Stimulated activated CD4-positive, alpha-beta T cell treated with anti-CD3 and anti-CD28 coated beads, Interleukin-1b, Interleukin-23, amount 100 ng/mL, for 48 hours (primary cell): ENCODE results near the gene SLC6A6.
"Not testable (repeated sequence)": the region's sequence is repeated elsewhere in the genome, so short reads cannot be mapped to it uniquely, and the experiment has no call there.

Source experiments
- DNase-seq: peaks from one replicate; pipeline ENCODE4 v3.0.0-alpha.2; 2020

The SLC6A6 gene

GRCh38 chr3:14437705-14438104 is 35.3 kb downstream of the SLC6A6 start:
- not testable (repeated sequence) for DNase-seq

GRCh38 chr3:14438262-14438661 is 35.9 kb downstream of the SLC6A6 start:
- no peak for DNase-seq

GRCh38 chr3:14438929-14439328 is 36.5 kb downstream of the SLC6A6 start:
- no peak for DNase-seq

DNA sequence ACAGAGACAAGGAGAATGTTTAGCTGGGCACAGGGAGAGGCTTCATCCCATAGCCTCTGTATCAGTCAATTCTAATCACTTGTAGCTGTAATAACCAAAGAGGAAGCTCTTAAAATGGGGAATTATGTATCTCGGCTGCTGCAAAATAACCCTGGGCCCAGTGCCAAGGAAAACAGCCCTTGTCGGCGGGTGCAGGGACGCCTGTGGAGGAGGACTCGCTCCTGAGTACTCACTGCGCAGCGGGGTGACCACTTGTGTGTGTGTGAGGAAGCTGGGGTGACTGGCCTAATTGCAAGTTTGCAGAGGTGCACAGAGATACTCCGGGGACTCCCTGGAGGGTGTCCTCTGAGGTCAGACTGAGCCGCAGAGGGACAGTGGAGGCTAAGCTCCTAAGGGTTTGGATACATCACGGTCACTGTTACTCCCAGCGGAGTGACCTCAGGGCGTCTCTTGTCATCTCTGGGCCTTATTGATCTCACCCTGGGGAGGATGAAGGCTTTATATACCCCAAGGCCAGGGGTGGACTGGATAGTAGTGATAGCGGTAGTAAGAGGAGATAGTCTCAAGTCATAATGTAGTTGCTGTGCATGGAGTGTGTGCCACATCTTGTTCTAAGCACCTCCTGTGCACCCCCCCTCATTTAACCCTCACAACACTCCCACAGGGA is 37.2 kb downstream of the SLC6A6 start:
- DNase-seq = no peak

DNA sequence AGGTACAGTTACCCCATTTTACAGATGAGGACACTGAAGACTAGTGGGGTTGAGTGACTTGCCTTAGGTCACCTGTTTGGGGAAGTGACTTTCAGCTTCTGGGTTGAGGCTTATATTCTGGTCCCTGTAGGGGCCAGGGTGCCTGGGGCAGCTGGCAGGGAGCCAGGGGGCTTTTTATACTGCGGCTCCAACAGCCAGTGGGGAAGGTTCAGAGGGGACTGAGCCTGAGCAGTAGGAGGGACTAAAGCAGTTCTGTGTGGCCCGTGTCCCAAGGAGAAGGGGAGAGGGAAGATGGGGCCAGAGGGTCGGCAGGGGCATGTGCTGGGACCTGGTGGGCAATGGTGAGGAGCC is 37.7 kb downstream of the SLC6A6 start:
- DNase-seq = no peak

GRCh38 chr3:14440531-14441239 is 38.3 kb downstream of the SLC6A6 start:
- no peak for DNase-seq

DNA sequence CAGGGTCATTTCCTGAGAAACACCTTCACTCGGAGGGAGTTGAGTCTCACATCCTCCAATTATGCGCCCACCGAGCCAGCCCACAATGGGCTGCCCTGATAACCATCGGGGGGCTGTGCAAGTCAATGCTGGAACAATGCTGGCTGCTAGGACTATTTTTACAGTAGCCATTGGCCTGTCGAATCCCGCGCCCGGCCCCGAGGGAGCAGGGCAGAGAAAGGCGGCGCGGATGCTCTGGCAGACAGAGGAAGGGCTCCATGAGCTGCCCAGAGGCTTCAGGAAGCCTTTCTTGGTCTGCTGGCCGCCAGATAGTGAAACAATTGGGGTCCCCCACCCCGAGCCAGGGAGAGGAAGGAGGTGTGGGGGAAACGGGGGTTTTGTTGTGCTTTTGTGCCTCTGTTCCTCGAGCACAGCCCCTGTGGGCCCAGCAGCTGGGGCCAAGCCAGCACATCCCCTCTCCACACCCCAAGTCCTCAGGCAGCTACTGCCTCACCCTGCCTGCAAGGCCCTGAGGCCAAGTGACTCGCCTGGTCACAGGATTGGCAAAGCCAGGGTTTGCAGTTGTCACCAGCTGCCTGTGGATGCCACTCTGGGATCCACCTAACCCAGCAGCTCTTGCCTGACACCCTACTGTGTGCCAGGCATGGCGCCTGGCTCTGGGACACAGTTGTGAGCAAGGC is 39.0 kb downstream of the SLC6A6 start:
- DNase-seq = no peak

- DNase-seq = no peak
These were observed 39.5 kb downstream of the SLC6A6 start for GRCh38 chr3:14441920-14442300.

DNA sequence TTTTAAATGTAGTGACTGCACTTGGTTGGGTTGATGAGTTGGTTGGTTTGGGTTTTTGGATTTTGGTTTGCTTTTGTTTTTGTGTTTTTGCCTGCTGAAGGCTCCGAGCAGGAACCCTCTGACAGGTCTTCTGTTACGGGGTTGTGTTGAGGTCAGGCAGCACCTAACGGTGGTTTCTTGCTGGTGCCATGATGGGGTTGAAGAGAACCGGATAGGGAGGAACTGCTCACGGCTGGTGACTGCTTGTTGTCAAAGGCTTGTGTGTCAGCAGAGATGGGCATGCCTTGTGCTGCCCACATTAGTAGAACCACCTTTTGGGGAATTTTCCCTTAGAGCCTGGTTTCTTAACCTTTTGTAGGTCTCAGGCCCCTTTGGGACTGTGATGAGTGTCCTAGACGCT is 42.0 kb downstream of the SLC6A6 start:
- no peak for DNase-seq

- DNase-seq = no peak
These were observed 43.4 kb downstream of the SLC6A6 start for GRCh38 chr3:14445773-14446172.

- no peak for DNase-seq
These were observed 44.7 kb downstream of the SLC6A6 start for GRCh38 chr3:14446988-14447570.

DNA sequence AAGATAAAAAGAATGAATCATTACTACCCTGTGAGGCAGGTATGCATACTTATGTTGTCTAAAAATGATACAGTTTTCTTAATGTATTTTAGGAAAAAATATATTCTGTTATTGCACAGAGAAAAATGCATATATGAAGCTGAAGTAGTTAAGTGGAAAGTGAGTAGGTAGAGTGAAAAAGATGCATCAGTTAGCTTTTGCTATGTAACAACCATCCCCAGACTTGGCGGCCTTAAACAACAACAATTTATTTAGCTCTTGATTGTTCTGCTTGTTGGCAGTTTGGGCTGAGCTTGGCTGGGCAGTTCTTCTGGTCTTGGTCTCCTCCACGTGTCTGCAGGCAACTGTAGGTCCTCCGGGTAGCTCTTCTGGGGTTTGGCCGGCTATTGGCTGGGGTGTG is 45.7 kb downstream of the SLC6A6 start:
- DNase-seq = no peak

GRCh38 chr3:14448756-14449727 is 46.6 kb downstream of the SLC6A6 start:
- no peak for DNase-seq

DNA sequence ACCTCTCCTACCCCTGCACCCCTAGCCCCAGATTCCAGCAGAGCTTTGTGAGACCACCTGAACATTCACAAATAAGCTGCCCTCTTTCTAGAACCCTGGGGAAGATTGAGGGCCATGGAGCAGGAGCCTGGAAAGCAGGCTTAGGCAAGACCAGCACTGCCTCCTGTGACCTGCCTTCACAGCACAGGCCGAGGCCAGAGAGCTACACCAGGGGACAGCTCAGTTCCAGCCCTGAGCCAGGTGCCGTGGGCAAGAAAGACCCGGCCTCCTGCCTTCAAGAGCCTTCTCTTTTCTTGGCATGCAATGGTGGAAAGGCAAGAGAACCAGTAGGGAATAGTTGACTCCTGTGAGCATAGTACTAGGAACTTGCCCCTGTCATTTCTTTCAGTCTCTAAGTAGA is 48.1 kb downstream of the SLC6A6 start:
- no peak for DNase-seq

DNA sequence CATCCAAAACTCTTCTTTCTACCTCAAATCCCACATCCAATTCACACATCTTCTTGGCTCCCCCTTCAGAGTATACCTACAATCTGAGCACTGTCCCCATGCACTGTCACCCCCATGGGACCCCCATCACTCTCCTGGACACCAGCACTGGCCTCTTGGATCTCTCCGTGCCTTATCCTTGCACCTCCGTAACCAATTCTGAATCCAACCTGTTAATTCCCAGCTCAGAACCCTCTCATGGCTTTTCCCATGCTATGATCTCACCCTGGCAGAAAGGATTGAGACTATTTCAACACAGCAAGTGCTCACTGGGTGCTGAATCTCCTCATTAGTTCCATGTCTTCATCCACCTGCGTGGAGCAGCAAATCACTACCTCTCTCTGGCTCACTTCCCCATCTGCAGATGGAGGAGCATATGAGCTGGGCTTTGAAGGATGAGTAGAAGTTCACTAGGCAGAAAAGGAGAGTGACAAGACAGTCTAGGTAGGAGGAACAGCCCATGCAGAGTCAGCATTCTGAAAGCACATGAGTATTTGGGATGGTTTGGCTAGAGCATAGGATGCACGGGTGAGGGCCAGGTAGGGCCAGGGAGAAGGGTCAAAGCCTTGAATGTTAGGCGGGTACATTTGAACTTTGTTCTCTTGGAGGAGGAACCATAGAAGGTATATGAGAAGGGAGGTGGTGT is 48.7 kb downstream of the SLC6A6 start:
- no peak for DNase-seq

- DNase-seq = no peak
These were observed 49.7 kb downstream of the SLC6A6 start for GRCh38 chr3:14451844-14452739.

GRCh38 chr3:14452740-14453710 is 50.6 kb downstream of the SLC6A6 start:
- no peak for DNase-seq

DNA sequence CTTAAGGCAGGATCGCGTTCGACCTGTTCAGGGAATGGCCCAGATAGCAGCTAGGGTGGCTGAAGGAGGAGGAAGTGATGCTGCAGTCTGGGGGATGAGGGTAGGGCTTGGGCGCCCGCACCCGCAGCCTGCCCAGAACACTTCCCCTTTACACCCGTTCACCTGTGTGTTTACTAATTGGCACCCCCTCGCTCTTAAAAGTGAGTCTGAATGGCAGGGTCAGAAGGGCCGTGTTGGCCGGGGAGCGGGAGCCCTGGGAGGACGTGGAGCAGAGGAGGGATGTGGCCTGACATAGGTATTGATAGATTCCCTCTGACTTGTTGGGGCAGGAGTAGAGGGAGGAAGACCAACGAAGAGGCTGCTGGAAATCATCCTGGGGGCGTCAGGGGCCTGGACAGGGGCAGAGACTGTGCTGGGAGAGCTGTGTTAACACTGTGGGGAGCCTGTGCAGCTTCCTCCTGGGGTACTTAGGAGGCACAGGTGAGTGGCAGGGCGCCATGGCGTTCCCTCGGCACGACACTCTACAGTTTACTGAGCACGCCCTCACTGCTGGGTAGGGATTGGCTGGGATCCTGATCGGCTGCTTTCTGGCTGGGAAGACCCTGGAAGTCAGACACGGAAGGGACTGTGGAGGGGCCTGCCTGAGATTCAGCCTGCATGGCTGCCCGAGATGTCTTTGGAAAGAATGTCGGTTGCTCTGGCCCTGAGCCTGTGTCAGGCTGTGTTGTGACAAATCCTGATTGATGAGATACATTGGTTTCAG is 51.7 kb downstream of the SLC6A6 start:
- no peak for DNase-seq
